Bronchial epithelial cell (primary cell): Measurements from ENCODE around the gene CHN1. TPM values are rescaled to one million over a fixed set of nuclear protein-coding genes. Genes with fewer than 3 reads are reported as not detected.

ENCODE experiments used
- DNase-seq: peaks from one replicate; pipeline ENCODE4 v3.0.0-alpha.2; 2010; ENCODE audit warnings: low read depth
- FAIRE-seq: peaks from 2 replicates; lab custom pipeline; 2011; peaks lifted over from hg19 to GRCh38; lab: Jason Lieb, UNC
- H3K27me3 ChIP-seq: 2 replicates; pipeline ENCODE4 v1.5.1; 2011; ENCODE audit warnings: low read length; ENCODE audit not compliant: control insufficient read depth, insufficient read depth
- H3K36me3 ChIP-seq: 2 replicates; pipeline ENCODE4 v1.5.1; 2011; ENCODE audit warnings: low read length; ENCODE audit not compliant: control insufficient read depth, insufficient read depth
- H3K4me3 ChIP-seq: 2 replicates; pipeline ENCODE4 v1.5.1; 2011; ENCODE audit warnings: mild to moderate bottlenecking, low read depth, low read length, control low read depth
- CTCF ChIP-seq: IDR thresholded peaks from 2 replicates; pipeline ENCODE4 v1.5.1; 2011; ENCODE audit warnings: mild to moderate bottlenecking, moderate library complexity, low read length, control low read depth, inconsistent platforms; ENCODE audit not compliant: insufficient read depth, severe bottlenecking
- total RNA-seq: library from RNA; depleted of rRNA; stranded (reverse); fragments of >200 nt; gene quantifications from 2 replicates; pipeline ENCODE4 v1.2.1, GENCODE V29; 2014

CHN1 gene
- total RNA-seq, 1 donor from 2014 or later, result 2.6 TPM

GRCh38 chr2:174771136-174771535 lies 234.0 kb downstream of the CHN1 start:
- DNase-seq (no peak), FAIRE-seq (no peak)
- TF ChIP-seq CTCF, result no peak
- no peaks in the 10 kb centered on the region for H3K36me3 ChIP-seq
- no peaks in the 10 kb centered on the region for H3K27me3 ChIP-seq
- H3K4me3 ChIP-seq, result no peak overlapping the region

- TF ChIP-seq CTCF, result no peak
- H3K4me3 ChIP-seq, result no peak overlapping the region
- DNase-seq, result no peak
- no peaks in the 10 kb centered on the region for H3K27me3 ChIP-seq
- no peak for FAIRE-seq
- H3K36me3 ChIP-seq, result no peaks in the 10 kb centered on the region
Observed at GRCh38 chr2:174768557-174768956, 236.6 kb downstream of the CHN1 start.

GRCh38 chr2:174766271-174766670 lies 238.9 kb downstream of the CHN1 start:
- no peak for DNase-seq
- TF ChIP-seq CTCF, result no peak
- H3K36me3 ChIP-seq, result no peaks in the 10 kb centered on the region
- H3K27me3 ChIP-seq, result no peaks in the 10 kb centered on the region
- H3K4me3 ChIP-seq, result no peak overlapping the region
- FAIRE-seq, result no peak

- no peak for FAIRE-seq
- TF ChIP-seq CTCF, result no peak
- no peak for DNase-seq
- Histone ChIP-seq H3K27me3 (no peaks in the 10 kb centered on the region), H3K36me3 (no peaks in the 10 kb centered on the region), H3K4me3 (no peak overlapping the region)
Observed at GRCh38 chr2:174765576-174765975, 239.6 kb downstream of the CHN1 start.

GRCh38 chr2:174764280-174765255 lies 240.6 kb downstream of the CHN1 start, which contains the start of gene CHRNA1:
Gene CHRNA1, minus strand, starts transcription at chr2:174764472. Its CDS starts 78 bp downstream, at chr2:174764394.
- Histone ChIP-seq H3K36me3 (no peaks in the 10 kb centered on the region), H3K4me3 (no peak within 1 kb of the TSS), H3K27me3 (no peaks in the 10 kb centered on the region)
- DNase-seq, result no peak
- FAIRE-seq, result no peak
- TF ChIP-seq CTCF, result no peak
